SJCRH30 (cell line): ENCODE measurements around the gene TOP3A. TPM values are rescaled to one million over a fixed set of nuclear protein-coding genes. Genes with fewer than 3 reads are reported as not detected.
"Not testable (repeated sequence)": the region's sequence is repeated elsewhere in the genome, so short reads cannot be mapped to it uniquely, and the experiment has no call there.

ENCODE experiments used
- DNase-seq, 2 experiments: peaks; one replicate each; pipeline ENCODE4 v3.0.0-alpha.2; 2015 to 2020
- H3K27ac ChIP-seq: fragments of 250-450 bp; sonication (Bioruptor Pico); 2 replicates; pipeline ENCODE4 v1.5.1; 2020; ENCODE audit warnings: mild to moderate bottlenecking, moderate library complexity
- H3K27me3 ChIP-seq: fragments of 250-450 bp; sonication (Bioruptor Pico); 2 replicates; pipeline ENCODE4 v1.5.1; 2020; ENCODE audit warnings: mild to moderate bottlenecking, moderate library complexity
- H3K36me3 ChIP-seq: fragments of 250-450 bp; sonication (Bioruptor Pico); 2 replicates; pipeline ENCODE4 v1.5.1; 2020; ENCODE audit warnings: mild to moderate bottlenecking, moderate library complexity
- H3K4me1 ChIP-seq: fragments of 250-450 bp; sonication (Bioruptor Pico); 2 replicates; pipeline ENCODE4 v1.5.1; 2020; ENCODE audit warnings: mild to moderate bottlenecking, moderate library complexity
- H3K4me3 ChIP-seq: fragments of 250-450 bp; sonication (Bioruptor Pico); 2 replicates; pipeline ENCODE4 v1.5.1; 2020; ENCODE audit warnings: mild to moderate bottlenecking, moderate library complexity
- H3K9me3 ChIP-seq: fragments of 250-450 bp; sonication (Bioruptor Pico); replicated peaks from 2 replicates; pipeline ENCODE4 v1.5.1; 2020; ENCODE audit warnings: mild to moderate bottlenecking, moderate library complexity
- total RNA-seq: library from RNA; depleted of rRNA; stranded (reverse); fragments of >200 nt; shearing (Covaris generic); gene quantifications from 2 replicates; pipeline ENCODE4 v1.2.3, GENCODE V29; 2014

Gene TOP3A
- total RNA-seq, 1 experiment from 2014 or later = 236 TPM

- Histone ChIP-seq H3K27ac (no peak overlapping the region), H3K9me3 (no peaks in the 10 kb centered on the region), H3K4me1 (peaks cover 6% of the 10 kb centered on the region), H3K4me3 (no peak overlapping the region), H3K27me3 (no peaks in the 10 kb centered on the region), H3K36me3 (peaks cover 18% of the 10 kb centered on the region)
- DNase-seq = no peak
These were observed 3.3 kb upstream of the TOP3A start for GRCh38 chr17:18318117-18318516.

- peak overlapping the region; percentile 66; the same call in 1 of the 2 replicates for H3K27ac ChIP-seq
- H3K36me3 ChIP-seq = peaks cover 29% of the 10 kb centered on the region
- DNase-seq = no peak
- H3K4me3 ChIP-seq = peak overlapping the region; percentile 85
- H3K9me3 ChIP-seq = no peaks in the 10 kb centered on the region
- no peaks in the 10 kb centered on the region for H3K27me3 ChIP-seq
- H3K4me1 ChIP-seq = peaks cover 8% of the 10 kb centered on the region
These were observed 1.2 kb upstream of the TOP3A start for GRCh38 chr17:18315961-18316360.

- Histone ChIP-seq H3K27me3 (no peaks in the 10 kb centered on the region), H3K27ac (peak overlapping the region; percentile 66), H3K9me3 (no peaks in the 10 kb centered on the region), H3K4me1 (peaks cover 8% of the 10 kb centered on the region), H3K36me3 (peaks cover 31% of the 10 kb centered on the region), H3K4me3 (peak overlapping the region; percentile 85)
- DNase-seq = no peak
These were observed 748 bp upstream of the TOP3A start for GRCh38 chr17:18315562-18315922.

GRCh38 chr17:18314059-18314730 lies 599 bp downstream of the TOP3A start:
- peak; percentile 36 to 64 for DNase-seq
- Histone ChIP-seq H3K36me3 (peaks cover 37% of the 10 kb centered on the region), H3K4me1 (peaks cover 8% of the 10 kb centered on the region)

GRCh38 chr17:18309202-18309601 lies 5.6 kb downstream of the TOP3A start:
- H3K4me1 ChIP-seq = peaks cover 4% of the 10 kb centered on the region; the same call in 1 of the 2 replicates
- H3K4me3 ChIP-seq = no peak overlapping the region
- no peak overlapping the region for H3K27ac ChIP-seq
- H3K27me3 ChIP-seq = no peaks in the 10 kb centered on the region
- DNase-seq = no peak
- H3K36me3 ChIP-seq = peaks cover 86% of the 10 kb centered on the region
- no peaks in the 10 kb centered on the region for H3K9me3 ChIP-seq

More at GRCh38 chr17:18314059-18314730, 599 bp downstream of the TOP3A start:
- Histone ChIP-seq H3K4me3 (peak overlapping the region; percentile 85), H3K27me3 (no peaks in the 10 kb centered on the region), H3K27ac (peak overlapping the region; percentile 66), H3K9me3 (no peaks in the 10 kb centered on the region)

GRCh38 chr17:18303206-18303605 lies 11.6 kb downstream of the TOP3A start:
- not testable (repeated sequence) for DNase-seq, H3K9me3 ChIP-seq, H3K4me3 ChIP-seq, H3K4me1 ChIP-seq, H3K27me3 ChIP-seq, H3K27ac ChIP-seq
- peaks cover 97% of the 10 kb centered on the region for H3K36me3 ChIP-seq

GRCh38 chr17:18300725-18301480 lies 13.9 kb downstream of the TOP3A start:
- peaks cover 91% of the 10 kb centered on the region for H3K36me3 ChIP-seq
- no peaks in the 10 kb centered on the region for H3K4me1 ChIP-seq
- no peaks in the 10 kb centered on the region for H3K9me3 ChIP-seq
- no peak overlapping the region for H3K27ac ChIP-seq
- H3K4me3 ChIP-seq = no peak overlapping the region
- H3K27me3 ChIP-seq = no peaks in the 10 kb centered on the region
- DNase-seq = no peak

- H3K9me3 ChIP-seq, H3K4me3 ChIP-seq, H3K27me3 ChIP-seq, H3K4me1 ChIP-seq, H3K27ac ChIP-seq, DNase-seq: not testable (repeated sequence)
- peaks cover 90% of the 10 kb centered on the region for H3K36me3 ChIP-seq
These were observed 16.7 kb downstream of the TOP3A start for GRCh38 chr17:18298061-18298460.

GRCh38 chr17:18291718-18292540 lies 22.9 kb downstream of the TOP3A start:
- Histone ChIP-seq H3K4me3 (no peak overlapping the region), H3K27me3 (no peaks in the 10 kb centered on the region), H3K36me3 (peaks cover 97% of the 10 kb centered on the region), H3K4me1 (no peaks in the 10 kb centered on the region), H3K9me3 (no peaks in the 10 kb centered on the region), H3K27ac (no peak overlapping the region)
- no peak for DNase-seq

GRCh38 chr17:18285296-18285695 lies 29.5 kb downstream of the TOP3A start:
- Histone ChIP-seq H3K36me3 (peaks cover 99% of the 10 kb centered on the region), H3K27ac (no peak overlapping the region), H3K4me1 (no peaks in the 10 kb centered on the region), H3K9me3 (no peaks in the 10 kb centered on the region), H3K27me3 (no peaks in the 10 kb centered on the region), H3K4me3 (no peak overlapping the region)
- no peak for DNase-seq

GRCh38 chr17:18281788-18282187 lies 33.0 kb downstream of the TOP3A start:
- Histone ChIP-seq H3K36me3 (peaks cover 100% of the 10 kb centered on the region), H3K27ac (no peak overlapping the region), H3K4me3 (no peak overlapping the region), H3K9me3 (no peaks in the 10 kb centered on the region), H3K4me1 (no peaks in the 10 kb centered on the region), H3K27me3 (no peaks in the 10 kb centered on the region)
- no peak for DNase-seq

GRCh38 chr17:18280766-18281371 lies 33.9 kb downstream of the TOP3A start:
- H3K27ac ChIP-seq = no peak overlapping the region
- H3K4me1 ChIP-seq = no peaks in the 10 kb centered on the region
- H3K9me3 ChIP-seq = no peaks in the 10 kb centered on the region
- no peak overlapping the region for H3K4me3 ChIP-seq
- H3K36me3 ChIP-seq = peaks cover 100% of the 10 kb centered on the region
- no peak for DNase-seq
- no peaks in the 10 kb centered on the region for H3K27me3 ChIP-seq

GRCh38 chr17:18280249-18280648 lies 34.5 kb downstream of the TOP3A start:
- DNase-seq = no peak
- no peaks in the 10 kb centered on the region for H3K4me1 ChIP-seq
- H3K4me3 ChIP-seq = no peak overlapping the region
- no peaks in the 10 kb centered on the region for H3K27me3 ChIP-seq
- no peak overlapping the region for H3K27ac ChIP-seq
- no peaks in the 10 kb centered on the region for H3K9me3 ChIP-seq
- H3K36me3 ChIP-seq = peaks cover 98% of the 10 kb centered on the region

- DNase-seq = no peak
- peaks cover 96% of the 10 kb centered on the region for H3K36me3 ChIP-seq
- H3K4me1 ChIP-seq = no peaks in the 10 kb centered on the region
- no peaks in the 10 kb centered on the region for H3K27me3 ChIP-seq
- H3K27ac ChIP-seq = no peak overlapping the region
- H3K4me3 ChIP-seq = no peak overlapping the region
- no peaks in the 10 kb centered on the region for H3K9me3 ChIP-seq
These were observed 35.9 kb downstream of the TOP3A start for GRCh38 chr17:18278867-18279266.
